Brain microvascular endothelial cell (primary cell): ENCODE results near the gene FOXK1.
A peak's percentile ranks its signal among the peaks of the same experiment; 100 is the strongest.
"Not testable (repeated sequence)": the region's sequence is repeated elsewhere in the genome, so short reads cannot be mapped to it uniquely, and the experiment has no call there.

Experiments used
- DNase-seq: peaks from one replicate; pipeline ENCODE4 v3.0.0-alpha.2; 2020
- H3K27ac ChIP-seq: fragments of 250-450 bp; sonication (Bioruptor Pico); 2 replicates; pipeline ENCODE4 v1.5.1; 2020; ENCODE audit warnings: mild to moderate bottlenecking, moderate library complexity
- H3K27me3 ChIP-seq: fragments of 250-450 bp; sonication (Bioruptor Pico); replicated peaks from 2 replicates; pipeline ENCODE4 v1.5.1; 2020; ENCODE audit warnings: mild to moderate bottlenecking
- H3K36me3 ChIP-seq: fragments of 250-450 bp; sonication (Bioruptor Pico); replicated peaks from 2 replicates; pipeline ENCODE4 v1.5.1; 2020; ENCODE audit warnings: mild to moderate bottlenecking
- H3K4me3 ChIP-seq: 2 replicates; pipeline ENCODE4 v1.5.1; 2011; ENCODE audit warnings: low read depth, mild to moderate bottlenecking, control low read depth, low read length, moderate library complexity
- CTCF ChIP-seq: IDR thresholded peaks from 2 replicates; pipeline ENCODE4 v1.5.1; 2011; ENCODE audit warnings: low read depth, mild to moderate bottlenecking, moderate library complexity, low read length, control low read depth, inconsistent platforms; ENCODE audit errors: missing control alignments
- in situ Hi-C: cut with HindIII; loops from 2 replicates; pipeline ENCODE4 v1.10.0; 2017; ENCODE audit warnings: low sequenced_read_pairs, low pct_ligation_motif_present

FOXK1 gene

GRCh38 chr7:4791101-4791737 lies 109.1 kb downstream of the FOXK1 start:
- in situ Hi-C loops, result no loop called here
- Histone ChIP-seq H3K36me3 (peaks cover 53% of the 10 kb centered on the region), H3K4me3 (no peak overlapping the region), H3K27ac (no peak overlapping the region), H3K27me3 (no peaks in the 10 kb centered on the region)
- DNase-seq, result no peak
- no peak for TF ChIP-seq CTCF

GRCh38 chr7:4791738-4792536 lies 109.8 kb downstream of the FOXK1 start:
- DNase-seq, result peak; percentile 53
- no peaks in the 10 kb centered on the region for H3K27me3 ChIP-seq
- peak; percentile 65 for TF ChIP-seq CTCF
- no peak overlapping the region for H3K27ac ChIP-seq
- in situ Hi-C loops, result no loop called here
- peaks cover 46% of the 10 kb centered on the region for H3K36me3 ChIP-seq
- peak overlapping the region; percentile 42 for H3K4me3 ChIP-seq

GRCh38 chr7:4792537-4793126 lies 110.5 kb downstream of the FOXK1 start:
- Histone ChIP-seq H3K27ac (no peak overlapping the region), H3K27me3 (no peaks in the 10 kb centered on the region), H3K4me3 (peak overlapping the region; percentile 42), H3K36me3 (peaks cover 39% of the 10 kb centered on the region)
- in situ Hi-C loops, result no loop called here
- TF ChIP-seq CTCF, result no peak
- no peak for DNase-seq

- H3K27ac ChIP-seq, H3K27me3 ChIP-seq, H3K4me3 ChIP-seq, in situ Hi-C loops, DNase-seq: not testable (repeated sequence)
- peaks cover 31% of the 10 kb centered on the region for H3K36me3 ChIP-seq
Observed at GRCh38 chr7:4793385-4793993, 111.4 kb downstream of the FOXK1 start.

GRCh38 chr7:4794171-4794570 lies 112.1 kb downstream of the FOXK1 start:
- H3K27me3 ChIP-seq, in situ Hi-C loops, H3K27ac ChIP-seq, H3K4me3 ChIP-seq, DNase-seq: not testable (repeated sequence)
- H3K36me3 ChIP-seq, result peaks cover 24% of the 10 kb centered on the region

GRCh38 chr7:4794591-4795350 lies 112.7 kb downstream of the FOXK1 start:
- Histone ChIP-seq H3K27ac (no peak overlapping the region), H3K27me3 (no peaks in the 10 kb centered on the region), H3K4me3 (no peak overlapping the region), H3K36me3 (peaks cover 19% of the 10 kb centered on the region)
- DNase-seq, result peak; percentile 51
- in situ Hi-C loops, result no loop called here
- no peak for TF ChIP-seq CTCF
